ENCODE measurements around the gene TTLL1.
"Not testable (repeated sequence)": the region's sequence is repeated elsewhere in the genome, so short reads cannot be mapped to it uniquely, and the experiment has no call there.

The TTLL1 gene

DNA sequence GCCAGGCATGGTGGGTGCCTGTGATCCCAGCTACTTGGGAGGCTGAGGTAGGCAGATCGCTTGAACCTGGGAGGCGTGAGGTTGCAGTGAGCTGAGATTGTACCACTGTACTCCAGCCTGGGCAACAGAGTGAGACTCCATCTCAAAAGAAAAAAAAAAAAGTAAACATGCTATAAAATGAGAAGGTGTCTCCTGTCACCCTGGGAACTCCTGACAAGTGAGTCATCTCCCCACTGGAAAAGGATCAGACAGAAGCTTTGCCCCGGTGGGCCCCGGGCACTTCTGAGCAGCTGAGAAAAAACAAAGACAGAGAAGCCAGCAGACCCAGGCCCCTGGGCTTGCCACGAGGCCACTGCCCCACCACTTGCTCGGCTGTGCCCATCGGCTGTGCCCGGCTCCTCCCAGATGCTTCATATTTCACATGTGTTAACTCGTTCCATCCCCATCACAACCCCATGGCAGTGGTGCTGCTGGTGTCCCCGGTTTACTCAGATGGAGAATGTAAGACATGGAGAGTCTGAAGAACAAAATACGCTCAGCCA, 22.3 kb downstream of the TTLL1 start:
- no peak for DNase-seq (ENCODE audit: low read depth)

DNA sequence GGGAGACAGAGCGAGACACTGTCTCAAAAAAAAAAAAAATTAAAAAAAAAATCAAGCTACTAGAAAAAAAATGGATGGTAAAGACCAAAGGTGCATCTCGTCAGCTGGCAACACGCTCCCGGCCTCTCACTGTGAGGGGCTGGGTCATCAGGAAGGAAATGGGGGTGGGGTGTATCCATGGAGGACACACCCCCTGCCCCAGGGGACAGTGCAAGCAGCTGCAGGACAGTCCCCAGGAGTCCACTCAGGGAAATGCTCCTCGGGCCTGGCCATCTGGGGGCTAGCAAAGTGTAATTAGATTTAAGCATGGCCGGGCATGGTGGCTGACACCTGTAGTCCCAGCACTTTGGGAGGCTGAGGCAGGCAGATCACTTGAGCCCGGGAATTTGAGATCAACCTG, 23.1 kb downstream of the TTLL1 start:
- DNase-seq (ENCODE audit: low read depth): no peak

DNA sequence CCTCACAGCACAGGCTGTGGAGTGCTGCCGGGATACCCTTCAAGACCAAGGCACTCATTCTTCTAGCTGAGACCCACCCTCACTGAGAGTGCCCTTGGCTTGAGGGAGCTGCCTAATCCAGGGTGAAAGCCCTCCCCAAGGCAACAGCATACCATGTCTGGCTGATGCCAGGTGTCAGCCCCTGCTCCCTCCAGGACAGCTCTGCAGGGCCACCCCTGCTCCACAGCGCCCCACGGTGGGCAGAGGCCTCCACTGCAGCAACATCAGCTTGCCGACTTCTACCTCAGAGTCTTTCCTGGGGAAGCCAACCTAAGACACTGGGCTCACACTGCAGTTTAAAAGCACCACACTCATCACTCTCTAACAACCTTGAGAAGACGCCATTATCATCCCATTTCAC, 29.0 kb downstream of the TTLL1 start:
- DNase-seq (ENCODE audit: low read depth): no peak

DNA sequence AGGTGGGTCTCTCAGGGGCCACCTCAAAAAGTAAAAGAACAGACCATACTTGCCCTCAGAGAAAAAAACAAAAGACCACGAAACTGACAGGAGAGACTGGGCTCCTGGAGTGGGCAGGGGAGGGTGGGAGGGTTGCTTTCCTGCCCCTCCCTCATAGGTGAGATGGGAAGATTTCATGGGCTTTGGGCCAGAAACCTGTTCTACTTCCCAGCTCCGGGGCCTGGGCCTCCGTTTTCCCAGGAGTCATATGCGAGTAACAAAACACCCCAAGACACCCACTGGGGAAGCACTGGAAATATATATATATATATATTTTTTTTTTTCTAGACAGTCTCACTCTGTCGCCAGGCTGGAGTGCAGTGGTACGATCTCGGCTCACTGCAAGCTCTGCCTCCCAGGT, 31.6 kb downstream of the TTLL1 start:
- DNase-seq (ENCODE audit: low read depth): no peak

DNA sequence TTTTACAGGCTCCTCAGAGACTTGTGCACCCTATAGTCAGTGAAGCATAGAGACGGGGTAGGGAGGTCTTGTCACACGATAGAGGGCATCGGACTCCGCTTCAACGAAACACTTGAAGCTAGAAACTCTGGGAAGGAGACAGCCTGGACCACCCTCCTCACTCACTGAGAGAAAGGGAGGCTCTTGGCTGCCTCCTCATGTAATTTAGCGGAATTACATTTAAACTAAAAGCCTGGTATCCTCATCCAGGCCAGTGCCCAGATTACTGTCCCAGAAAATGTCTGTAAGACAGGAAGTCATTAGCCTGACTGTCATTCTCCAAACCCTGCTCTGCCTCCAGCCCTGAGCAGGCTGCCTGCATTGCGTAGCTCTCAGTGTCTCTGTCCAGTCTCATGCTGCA, 36.0 kb downstream of the TTLL1 start:
- DNase-seq (ENCODE audit: low read depth): no peak

DNA sequence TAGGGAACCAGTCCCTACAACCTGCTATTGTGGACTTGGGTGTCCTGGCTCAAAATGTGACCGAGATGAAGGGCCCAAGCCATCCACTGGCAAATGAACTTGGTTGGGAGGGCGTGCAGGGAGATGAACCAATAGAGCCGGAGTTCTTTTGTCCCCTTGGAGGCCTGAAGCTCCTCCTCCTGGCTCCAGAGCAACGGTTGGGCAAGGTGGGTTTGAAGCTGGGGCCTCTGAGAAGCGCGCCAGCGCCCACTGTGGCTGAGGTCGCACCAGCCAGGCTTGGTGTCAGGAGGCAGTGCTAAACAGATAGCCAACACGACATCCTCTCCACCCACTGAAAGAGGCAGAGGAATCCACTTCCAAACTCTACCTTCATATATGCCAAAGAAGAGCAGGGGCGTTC, 38.2 kb downstream of the TTLL1 start:
- DNase-seq (ENCODE audit: low read depth): no peak

DNA sequence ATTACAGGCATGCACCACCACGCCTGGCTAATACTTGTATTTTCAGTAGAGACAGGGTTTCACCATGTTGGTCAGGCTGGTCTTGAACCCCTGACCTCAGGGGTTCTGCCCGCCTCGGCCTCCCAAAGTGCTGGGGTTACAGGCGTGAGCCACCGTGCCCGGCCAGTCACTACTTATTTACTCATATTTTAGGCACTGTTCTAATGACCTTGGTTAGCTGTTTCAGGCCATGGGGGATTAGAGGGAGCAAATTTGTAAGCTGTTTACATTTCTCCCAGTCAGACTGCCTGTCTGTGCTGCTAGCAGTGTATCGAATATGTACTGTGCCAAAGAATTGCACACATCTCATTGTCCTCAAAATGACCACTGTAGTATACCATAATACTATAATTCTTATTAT, 41.6 kb downstream of the TTLL1 start:
- DNase-seq (ENCODE audit: low read depth): no peak

DNA sequence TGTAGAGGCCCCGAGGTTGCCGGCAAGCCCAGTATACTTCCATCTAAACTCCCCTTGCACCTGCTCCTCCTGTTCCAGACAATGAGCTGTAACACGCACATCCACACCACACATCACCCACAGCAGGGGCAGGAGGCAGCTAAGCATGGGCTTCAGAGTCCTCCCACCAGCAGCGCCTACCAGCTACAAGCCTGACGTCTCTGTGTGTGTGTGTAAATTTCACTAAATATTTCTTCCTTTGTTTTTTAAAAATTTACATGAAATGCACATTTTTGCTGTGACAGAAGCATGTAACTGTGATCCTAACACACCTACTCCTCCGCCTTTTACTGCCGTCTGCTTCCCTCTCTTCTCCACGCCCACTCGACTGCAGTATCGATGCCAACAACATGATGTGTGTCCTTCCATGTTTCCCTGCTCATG, 44.9 kb downstream of the TTLL1 start:
- DNase-seq (ENCODE audit: low read depth): no peak

DNA sequence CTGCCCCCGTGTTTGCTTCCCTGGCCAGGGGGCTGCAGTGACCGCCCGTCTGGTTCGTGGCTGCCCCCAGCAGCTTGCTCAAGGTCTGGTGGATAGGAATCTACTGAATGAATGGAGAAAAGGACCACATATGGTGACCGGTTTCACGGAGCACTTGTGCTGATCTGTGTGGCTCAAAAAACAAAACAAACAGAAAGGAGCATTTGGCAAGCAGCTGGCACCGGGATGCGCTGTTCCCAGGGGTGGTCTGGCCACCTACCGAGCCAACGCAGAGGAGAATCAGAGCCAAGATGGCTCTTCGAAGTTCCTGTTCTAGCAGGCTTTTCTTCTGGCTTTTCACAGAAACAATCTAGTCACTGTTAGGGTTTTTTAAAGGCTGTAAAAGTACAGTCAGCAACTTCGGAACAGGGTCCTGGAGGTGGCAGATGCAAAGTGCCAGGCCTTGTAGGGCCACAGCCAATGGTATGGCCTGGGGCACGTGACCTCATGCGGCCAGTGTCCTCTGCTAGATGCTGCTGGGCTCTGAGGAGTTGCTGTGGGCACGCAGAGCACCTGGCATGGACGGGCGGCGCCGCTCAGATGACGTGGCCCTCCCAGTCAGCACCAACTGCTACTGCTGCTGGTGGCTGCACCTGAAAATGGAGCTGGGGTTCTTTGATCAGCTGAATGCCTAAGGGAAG, 47.0 kb downstream of the TTLL1 start:
- DNase-seq (ENCODE audit: low read depth): no peak

DNA sequence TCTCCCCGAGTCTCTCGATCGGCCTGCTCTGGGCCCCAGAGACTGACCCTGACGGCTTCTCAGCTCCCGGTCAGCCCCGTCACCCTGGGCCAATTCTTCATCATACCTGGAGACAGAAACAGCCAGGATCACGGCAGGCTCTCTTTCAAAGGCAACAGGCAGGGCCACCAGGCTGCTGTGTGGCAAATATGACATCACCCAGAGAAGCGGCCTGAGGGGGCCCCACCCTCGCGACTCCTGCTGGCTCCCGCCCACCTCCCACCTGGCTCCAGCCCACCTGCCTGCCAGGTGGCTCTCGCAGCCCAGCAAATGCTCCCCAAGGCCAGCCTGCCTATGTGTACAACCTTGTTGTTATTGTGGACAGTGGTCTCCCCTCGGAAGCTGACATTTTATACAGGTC, 49.4 kb downstream of the TTLL1 start:
- DNase-seq (ENCODE audit: low read depth): no peak

DNA sequence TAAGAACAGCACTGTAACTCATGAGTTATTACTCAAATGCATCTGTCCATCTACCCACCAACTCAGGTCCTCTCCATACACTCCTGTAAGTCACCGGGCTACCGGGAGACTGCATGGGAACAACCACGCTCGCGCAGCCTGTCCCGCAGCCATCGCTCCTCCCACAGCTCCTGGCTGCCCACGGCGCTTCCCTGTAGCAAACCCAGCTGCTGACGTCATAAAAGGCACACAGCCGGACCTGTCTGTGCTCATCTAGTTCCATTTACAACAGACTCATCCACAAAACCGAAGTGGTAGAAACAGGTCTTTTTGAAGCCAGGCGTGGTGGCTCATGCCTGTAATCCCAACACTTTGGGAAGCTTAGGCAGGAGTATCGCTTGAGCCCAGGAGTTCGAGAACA, 50.9 kb downstream of the TTLL1 start:
- no peak for DNase-seq (ENCODE audit: low read depth)

DNA sequence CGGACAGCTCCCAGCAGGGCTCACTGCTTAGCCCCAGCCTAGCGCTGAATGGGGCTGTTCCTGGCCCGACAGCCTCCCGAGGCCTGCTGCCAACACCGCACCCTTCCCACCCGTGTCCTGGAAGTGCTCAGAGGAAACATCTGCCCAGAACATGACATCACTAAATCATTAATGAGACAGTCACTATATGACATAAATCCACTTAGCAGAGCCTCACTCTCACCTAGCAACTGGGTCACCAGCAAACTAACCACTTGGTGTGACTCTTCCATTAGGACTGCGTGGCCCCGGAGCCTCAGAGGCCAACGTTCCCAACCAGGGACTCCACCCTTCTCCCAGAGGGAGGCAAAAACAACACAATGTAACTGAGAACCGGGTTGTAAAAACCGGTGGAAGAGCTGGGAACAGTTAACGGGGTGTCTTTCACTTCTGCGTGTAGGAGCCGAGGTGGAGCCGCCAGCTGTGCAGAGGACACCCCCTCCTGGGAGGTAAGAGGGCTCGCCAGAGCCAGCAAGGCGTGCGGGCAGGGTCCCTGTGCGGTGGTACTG, 52.8 kb downstream of the TTLL1 start:
- no peak for DNase-seq (ENCODE audit: low read depth)

DNA sequence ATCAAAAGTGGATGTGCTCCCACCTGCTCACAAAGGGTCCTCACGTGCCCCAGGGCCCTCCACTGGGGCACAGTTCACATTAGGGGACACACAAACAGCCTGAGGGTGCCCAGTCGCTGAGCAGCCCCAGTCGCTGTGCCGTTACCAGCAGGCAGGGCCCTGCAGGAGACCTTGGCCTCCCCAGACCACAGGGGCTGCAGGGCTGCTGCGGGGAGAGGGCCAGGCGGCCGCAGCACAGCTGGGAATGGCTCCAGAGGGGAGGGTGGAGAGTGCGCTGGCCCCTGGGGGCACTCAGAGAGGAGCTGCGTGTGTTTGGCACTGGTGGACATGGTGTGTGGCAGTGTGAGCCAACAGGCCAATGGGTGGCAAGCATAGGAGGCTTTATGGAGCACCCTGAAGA, 53.9 kb downstream of the TTLL1 start:
- no peak for DNase-seq (ENCODE audit: low read depth)

DNA sequence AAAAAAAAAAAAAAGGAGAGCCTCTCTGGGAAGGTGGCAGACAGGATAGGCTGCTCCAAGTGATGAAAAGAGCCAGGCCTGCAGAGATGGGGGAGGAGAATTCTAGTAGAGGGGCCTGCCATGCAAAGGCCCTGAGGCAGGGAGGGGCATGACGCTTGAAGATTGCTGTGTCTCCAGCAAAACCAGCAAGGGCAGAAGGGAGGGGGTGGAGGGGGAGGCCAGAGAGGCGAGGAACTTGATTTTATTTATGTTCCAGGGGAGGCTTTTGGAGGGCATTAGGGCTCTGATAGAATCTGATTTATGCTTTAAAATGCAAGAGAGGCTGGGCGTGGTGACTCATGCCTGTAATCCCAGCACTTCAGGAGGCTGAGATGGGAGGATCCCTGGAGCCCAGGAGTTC, 57.6 kb downstream of the TTLL1 start:
- no peak for DNase-seq (ENCODE audit: low read depth)

DNA sequence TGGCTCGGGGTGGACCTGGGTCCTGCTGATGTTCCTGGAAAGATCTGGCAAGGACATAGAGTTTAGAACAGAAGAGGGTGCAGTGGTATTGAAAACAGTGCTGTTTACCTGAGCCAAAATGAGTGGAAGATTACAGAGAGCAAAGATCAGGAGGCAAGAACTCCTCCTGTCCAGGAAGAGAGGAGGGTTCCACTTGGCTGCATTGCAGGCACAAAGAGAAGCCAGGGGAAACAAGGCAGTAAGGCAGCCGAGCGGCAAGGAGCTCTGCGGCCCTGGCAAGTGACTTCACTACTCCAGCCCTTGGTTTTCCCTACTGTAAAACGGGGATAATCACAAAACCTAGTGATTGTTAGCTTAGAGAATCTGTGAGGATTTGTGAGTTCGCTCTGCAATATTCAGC, 70.6 kb downstream of the TTLL1 start:
- no peak for DNase-seq (ENCODE audit: low read depth)

DNA sequence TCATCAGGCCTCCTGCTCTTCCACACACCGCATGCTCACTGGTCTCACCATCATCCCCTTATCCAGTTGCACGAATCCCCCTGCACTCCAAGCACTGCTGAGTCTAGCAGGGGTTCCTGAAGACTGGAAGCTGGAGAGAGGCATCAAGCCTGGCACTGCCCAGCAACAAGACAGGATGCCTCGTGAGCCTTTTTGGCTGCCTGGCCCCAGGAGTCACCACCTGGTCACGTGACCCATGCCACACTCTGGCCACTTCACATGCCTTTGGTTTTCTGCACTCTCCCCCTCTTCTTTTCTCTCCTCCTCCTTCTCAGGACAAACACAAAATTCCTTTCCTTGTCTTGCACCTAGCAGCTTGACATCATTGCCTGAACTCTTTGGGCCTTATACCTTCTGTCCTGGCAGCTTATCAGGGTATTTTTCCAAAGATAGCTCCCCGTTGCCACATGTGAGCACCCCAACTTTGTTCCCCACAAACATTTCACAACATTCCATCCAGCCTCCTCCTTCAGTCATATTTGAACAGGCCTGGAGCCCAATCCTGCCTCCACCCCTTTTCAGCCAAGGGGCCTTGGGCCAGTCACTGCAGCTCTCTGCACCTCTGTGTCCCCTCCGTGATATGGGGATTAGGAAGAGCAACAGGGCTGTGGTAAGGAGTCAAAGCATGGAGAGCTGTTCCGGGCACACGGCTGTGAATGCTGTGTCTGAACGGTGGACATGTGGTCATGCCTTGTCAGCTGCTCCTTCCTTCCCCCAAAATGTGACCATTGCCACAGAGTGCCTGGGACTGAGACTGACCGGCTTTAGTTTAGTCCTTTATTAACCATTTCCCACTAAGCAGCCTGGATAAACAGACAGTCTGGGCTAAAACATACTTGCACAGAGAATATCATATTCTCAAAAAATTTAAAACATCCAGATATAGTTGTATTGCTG, 71.4 kb downstream of the TTLL1 start:
- no peak for DNase-seq (ENCODE audit: low read depth)

DNA sequence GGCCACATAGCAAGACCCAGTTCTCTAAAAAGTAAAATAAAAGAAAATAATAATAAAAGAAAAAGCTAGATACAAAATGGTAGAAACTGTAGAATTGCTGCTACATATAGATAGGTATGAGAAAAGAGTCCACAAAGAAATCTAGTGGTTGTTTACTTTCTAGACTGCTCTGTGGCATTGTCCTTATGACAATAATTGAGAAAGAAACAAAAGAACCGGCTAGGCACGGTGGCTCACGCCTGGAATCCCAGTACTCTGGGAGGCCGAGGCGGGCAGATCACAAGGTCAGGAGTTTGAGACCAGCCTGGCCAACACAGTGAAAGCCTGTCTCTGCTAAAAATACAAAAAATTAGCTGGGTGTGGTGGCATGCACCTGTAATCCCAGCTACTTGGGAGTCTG, 73.0 kb downstream of the TTLL1 start:
- DNase-seq (ENCODE audit: low read depth): not testable (repeated sequence)

DNA sequence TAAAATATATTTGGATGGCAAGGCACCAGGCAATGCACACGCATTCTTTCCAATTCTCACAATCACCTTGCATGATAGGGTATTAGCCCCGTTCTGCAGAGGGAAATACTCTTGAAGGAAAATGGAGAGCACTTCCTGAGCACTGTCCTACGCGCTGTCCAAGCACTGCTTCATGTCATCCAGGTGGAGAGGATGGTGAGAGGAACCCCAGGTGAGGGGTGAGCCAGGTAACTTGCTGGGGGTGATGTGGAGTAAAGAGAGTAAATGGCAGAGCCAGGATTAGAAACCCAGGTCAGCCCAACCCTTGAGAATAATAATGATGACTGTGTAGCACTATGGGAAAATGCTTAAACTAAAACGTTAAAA, 73.5 kb downstream of the TTLL1 start:
- no peak for DNase-seq (ENCODE audit: low read depth)

DNA sequence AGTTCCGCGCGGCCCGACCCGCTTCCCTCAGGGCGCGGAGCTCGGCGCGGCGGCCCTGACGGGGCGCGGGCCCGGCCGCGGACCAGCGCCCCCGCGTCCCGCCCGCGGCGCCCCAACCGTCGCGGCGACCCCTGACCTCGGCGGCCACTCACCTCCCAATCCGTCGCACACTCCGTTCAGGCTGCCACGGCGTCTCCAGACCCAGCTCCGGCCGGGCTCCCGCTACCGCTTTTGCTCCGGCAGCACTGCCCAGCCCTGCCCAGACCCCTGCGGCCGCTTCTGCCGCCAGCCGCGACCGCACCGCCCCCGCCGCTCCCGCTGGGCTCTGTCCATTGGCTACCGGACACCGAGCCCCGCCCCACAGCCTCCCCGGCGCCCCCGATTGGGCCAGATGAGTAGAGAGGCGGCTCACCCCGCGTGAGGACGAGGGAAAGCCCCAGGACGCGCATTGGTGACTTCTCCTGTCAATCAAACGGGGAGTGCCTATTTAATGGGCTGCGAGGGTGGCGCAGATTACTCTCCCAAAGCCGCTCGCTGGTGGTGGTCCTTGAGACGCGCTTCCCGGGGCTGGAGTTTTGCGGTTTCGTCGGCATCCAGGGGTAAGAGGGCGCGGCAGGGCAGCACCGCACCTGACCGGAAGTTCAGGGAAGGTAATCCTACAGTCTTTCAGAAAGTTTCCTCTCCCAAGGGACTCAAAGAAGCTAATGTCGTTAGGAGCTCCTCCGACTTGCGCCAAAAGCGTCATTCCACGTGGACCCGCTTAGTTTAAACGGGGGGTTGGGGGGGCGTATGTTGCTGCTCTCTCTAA, 74.1 kb downstream of the TTLL1 start, which contains the start of gene PACSIN2:
TSS of gene PACSIN2 (minus strand) at position 281 of the 808 bp plus-strand sequence. CDS start 103,069 bp downstream, outside the sequence.
- peak; percentile 98 for DNase-seq (ENCODE audit: low read depth)

DNA sequence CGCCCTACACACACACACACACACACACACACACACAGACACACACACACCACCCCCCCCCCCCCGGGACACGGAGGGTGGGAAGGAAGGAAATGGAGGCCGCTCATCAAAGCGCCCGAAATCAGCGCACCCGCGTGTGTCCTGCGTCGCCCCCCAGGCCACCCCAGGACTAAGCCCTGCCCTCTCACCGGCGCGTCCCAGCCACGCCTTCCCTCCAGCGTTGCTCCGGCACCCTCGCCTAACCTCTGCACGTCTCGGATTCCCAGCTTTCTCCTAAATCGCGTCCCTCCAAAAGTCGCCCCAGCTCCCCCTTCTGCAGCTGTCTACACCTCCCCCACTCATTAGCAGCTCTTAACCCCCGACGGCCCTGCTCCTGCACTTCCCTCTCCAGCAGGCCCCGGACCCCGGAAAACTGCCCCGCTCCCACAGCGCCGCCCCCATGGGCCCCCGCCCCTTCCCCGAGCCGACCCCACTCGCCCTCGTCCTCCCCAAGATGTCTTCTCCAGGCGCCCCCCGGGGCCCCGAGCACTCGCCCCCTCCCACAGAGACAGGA, 74.8 kb downstream of the TTLL1 start:
- DNase-seq (ENCODE audit: low read depth): peak; percentile 57
